Natural killer cell (primary cell): ENCODE results near the gene CDK5. TPM values are rescaled to one million over a fixed set of nuclear protein-coding genes. Genes with fewer than 3 reads are reported as not detected.
A peak's percentile ranks its signal among the peaks of the same experiment; 100 is the strongest.

Experiments used
- ATAC-seq, 3 donors: fragments of 150-1000 bp in 2 of 3; fragments of 200-7000 bp in 1 of 3; cut with Tn5 transposase; 1 replicate in 1 of 3; 2 replicates in 2 of 3; pipeline ENCODE4 v1.10.0; 2021; ENCODE audit warnings: mild to moderate bottlenecking in 2 of 3, moderate library complexity in 2 of 3
- DNase-seq, 2 donors: peaks; one replicate each; pipeline versions ENCODE4 v3.0.0 to v3.0.0-alpha.2; 2013 to 2021; ENCODE audit warnings: mixed read lengths in 1 of 2
- H3K27ac ChIP-seq: one replicate; pipeline ENCODE4 v1.5.1; 2013; ENCODE audit warnings: mild to moderate bottlenecking, low read length
- H3K27me3 ChIP-seq: one replicate; pipeline ENCODE4 v1.6.1; 2013; ENCODE audit warnings: low read length; ENCODE audit not compliant: control insufficient read depth, insufficient read depth
- H3K36me3 ChIP-seq: one replicate; pipeline ENCODE4 v1.6.1; 2013; ENCODE audit warnings: low read length; ENCODE audit not compliant: control insufficient read depth, insufficient read depth
- H3K4me1 ChIP-seq: one replicate; pipeline ENCODE4 v1.6.1; 2013; ENCODE audit warnings: low read length; ENCODE audit not compliant: control insufficient read depth, insufficient read depth
- H3K4me3 ChIP-seq: one replicate; pipeline ENCODE4 v1.5.1; 2013; ENCODE audit warnings: low read length
- H3K9me3 ChIP-seq: one replicate; pipeline ENCODE4 v1.6.1; 2013; ENCODE audit warnings: low read length; ENCODE audit not compliant: control insufficient read depth, insufficient read depth
- H3K27ac Mint-ChIP-seq, 2 donors: one replicate each; pipeline ENCODE4 v1.8.0; 2022; ENCODE audit warnings: mild to moderate bottlenecking in 2 of 2, mixed read lengths in 2 of 2, moderate library complexity in 1 of 2
- H3K27me3 Mint-ChIP-seq, 2 donors: one replicate each; pipeline ENCODE4 v1.8.0; 2022; ENCODE audit warnings: low read depth in 2 of 2, mixed read lengths in 2 of 2
- H3K36me3 Mint-ChIP-seq: one replicate; pipeline ENCODE4 v1.8.0; 2022; ENCODE audit warnings: mixed read lengths
- H3K4me1 Mint-ChIP-seq, 2 donors: one replicate each; pipeline ENCODE4 v1.8.0; 2022; ENCODE audit warnings: mixed read lengths in 2 of 2
- H3K4me3 Mint-ChIP-seq: one replicate; pipeline ENCODE4 v1.8.0; 2022; ENCODE audit warnings: mild to moderate bottlenecking, moderate library complexity, mixed read lengths
- H3K9me3 Mint-ChIP-seq, 2 donors: one replicate each; pipeline ENCODE4 v1.8.0; 2022; ENCODE audit warnings: mixed read lengths in 2 of 2
- WGBS: methylation state at CpG from one replicate; pipeline ENCODE4 v1.1.7; 2013; ENCODE audit warnings: missing lambda C conversion rate; ENCODE audit not compliant: insufficient coverage; 5-methylcytosine and 5-hydroxymethylcytosine counted together
- intact Hi-C: fragments of 100-400 bp; cut with micrococcal nuclease; formaldehyde crosslinking; loops from one replicate; pipeline ENCODE4 v1.14.2; 2022
- total RNA-seq, 4 donors: library from RNA; stranded (reverse); fragments of 120-200 nt in 1 of 4; gene quantifications; one replicate each; pipeline versions ENCODE4 v1.2.3 to v1.2.4, GENCODE V29; 2013 to 2022
- TF ChIP-seq, protein P1 (sequence below): fragments of 200-600 bp; IDR thresholded peaks from one replicate; pipeline ENCODE4 v1.8.0; 2022; ENCODE audit warnings: antibody characterized with exemption

CDK5 gene
- total RNA-seq, 3 donors from 2014 or later (not counting 1 experiment from before 2014, with no cell fraction given), result 6.2 to 8.0 (median 6.6) TPM

DNA sequence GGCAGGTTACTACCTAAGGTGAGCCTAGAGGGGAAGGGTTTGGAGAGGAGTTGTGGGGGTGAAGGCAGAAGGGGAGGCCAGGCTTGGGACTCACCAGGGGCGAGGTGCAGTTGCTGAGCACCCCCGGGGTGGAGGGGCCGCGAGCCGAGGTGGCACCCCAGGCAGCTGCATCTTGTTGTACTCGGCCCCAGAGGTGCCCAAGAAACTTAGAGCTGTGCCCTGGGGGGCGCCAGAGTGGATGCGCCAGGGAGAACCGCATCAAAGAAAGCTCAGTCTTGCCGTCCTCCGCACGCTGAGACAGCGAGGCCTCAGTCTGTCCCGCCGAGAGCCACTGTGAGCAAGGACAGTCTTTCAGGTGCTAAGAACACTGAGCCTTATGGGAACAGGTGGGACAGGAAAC is 40.8 kb downstream of the CDK5 start:
- H3K4me3 ChIP-seq, result no peak overlapping the region
- ATAC-seq (no peak), DNase-seq (peak in 1 of 2 donors; percentile 46)
- TF ChIP-seq, protein P1, sequence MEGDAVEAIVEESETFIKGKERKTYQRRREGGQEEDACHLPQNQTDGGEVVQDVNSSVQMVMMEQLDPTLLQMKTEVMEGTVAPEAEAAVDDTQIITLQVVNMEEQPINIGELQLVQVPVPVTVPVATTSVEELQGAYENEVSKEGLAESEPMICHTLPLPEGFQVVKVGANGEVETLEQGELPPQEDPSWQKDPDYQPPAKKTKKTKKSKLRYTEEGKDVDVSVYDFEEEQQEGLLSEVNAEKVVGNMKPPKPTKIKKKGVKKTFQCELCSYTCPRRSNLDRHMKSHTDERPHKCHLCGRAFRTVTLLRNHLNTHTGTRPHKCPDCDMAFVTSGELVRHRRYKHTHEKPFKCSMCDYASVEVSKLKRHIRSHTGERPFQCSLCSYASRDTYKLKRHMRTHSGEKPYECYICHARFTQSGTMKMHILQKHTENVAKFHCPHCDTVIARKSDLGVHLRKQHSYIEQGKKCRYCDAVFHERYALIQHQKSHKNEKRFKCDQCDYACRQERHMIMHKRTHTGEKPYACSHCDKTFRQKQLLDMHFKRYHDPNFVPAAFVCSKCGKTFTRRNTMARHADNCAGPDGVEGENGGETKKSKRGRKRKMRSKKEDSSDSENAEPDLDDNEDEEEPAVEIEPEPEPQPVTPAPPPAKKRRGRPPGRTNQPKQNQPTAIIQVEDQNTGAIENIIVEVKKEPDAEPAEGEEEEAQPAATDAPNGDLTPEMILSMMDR, result no peak
- no peak overlapping the region for H3K27ac Mint-ChIP-seq
- H3K9me3 ChIP-seq, result no peaks in the 10 kb centered on the region
- peaks cover 0 to 42% of the 10 kb centered on the region in 2 donors for H3K27me3 Mint-ChIP-seq
- no peaks in the 10 kb centered on the region for H3K36me3 Mint-ChIP-seq
- no peaks in the 10 kb centered on the region for H3K36me3 ChIP-seq
- no peak overlapping the region for H3K27ac ChIP-seq
- no peaks in the 10 kb centered on the region for H3K9me3 Mint-ChIP-seq
- no peak overlapping the region for H3K4me3 Mint-ChIP-seq
- intact Hi-C loops, result loop anchor here (5.0 to 10.0 kb wide), 2 partner anchors 55 to 352 kb away; no protein-coding TSS in a partner anchor
- H3K27me3 ChIP-seq, result peaks cover 19% of the 10 kb centered on the region
- 87% methylated on average over 15 of the region's 15 CpGs for WGBS
- H3K4me1 Mint-ChIP-seq, result peaks cover 48 to 65% of the 10 kb centered on the region in 2 donors
- peaks cover 56% of the 10 kb centered on the region for H3K4me1 ChIP-seq

DNA sequence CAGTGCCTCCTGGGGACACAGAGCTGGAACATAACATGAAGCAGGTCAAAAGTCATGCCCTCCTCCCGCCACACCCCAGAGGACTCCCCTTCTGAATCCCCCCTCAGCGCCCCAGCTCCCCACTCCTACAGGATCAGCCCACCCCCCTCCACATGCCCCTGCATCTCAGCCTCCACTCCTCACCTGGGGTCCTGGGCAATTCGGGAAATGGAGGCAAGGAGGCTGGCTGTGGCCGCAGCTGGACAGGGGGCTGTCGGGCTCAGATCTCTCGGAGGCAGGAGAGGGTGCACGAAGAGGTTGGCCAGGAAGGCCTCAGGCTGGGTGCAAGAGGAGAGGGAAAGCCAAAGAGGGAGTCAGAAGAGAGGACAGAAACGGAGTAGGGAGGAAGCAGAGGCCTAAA is 41.2 kb downstream of the CDK5 start:
- H3K9me3 Mint-ChIP-seq, result no peaks in the 10 kb centered on the region
- Histone ChIP-seq H3K9me3 (no peaks in the 10 kb centered on the region), H3K36me3 (no peaks in the 10 kb centered on the region), H3K27me3 (peaks cover 19% of the 10 kb centered on the region), H3K27ac (no peak overlapping the region), H3K4me1 (peaks cover 59% of the 10 kb centered on the region), H3K4me3 (no peak overlapping the region)
- TF ChIP-seq, protein P1, result no peak
- H3K27ac Mint-ChIP-seq, result peak overlapping the region in 1 of 2 donors; percentile 95
- peaks cover 0 to 42% of the 10 kb centered on the region in 2 donors for H3K27me3 Mint-ChIP-seq
- no peaks in the 10 kb centered on the region for H3K36me3 Mint-ChIP-seq
- H3K4me3 Mint-ChIP-seq, result no peak overlapping the region
- no peak for DNase-seq
- peaks cover 52 to 69% of the 10 kb centered on the region in 2 donors for H3K4me1 Mint-ChIP-seq
- intact Hi-C loops, result loop anchor here (5.0 to 10.0 kb wide), 2 partner anchors 54 to 352 kb away; no protein-coding TSS in a partner anchor
- no peak for ATAC-seq
- WGBS, result 85% methylated on average over 8 of the region's 8 CpGs

DNA sequence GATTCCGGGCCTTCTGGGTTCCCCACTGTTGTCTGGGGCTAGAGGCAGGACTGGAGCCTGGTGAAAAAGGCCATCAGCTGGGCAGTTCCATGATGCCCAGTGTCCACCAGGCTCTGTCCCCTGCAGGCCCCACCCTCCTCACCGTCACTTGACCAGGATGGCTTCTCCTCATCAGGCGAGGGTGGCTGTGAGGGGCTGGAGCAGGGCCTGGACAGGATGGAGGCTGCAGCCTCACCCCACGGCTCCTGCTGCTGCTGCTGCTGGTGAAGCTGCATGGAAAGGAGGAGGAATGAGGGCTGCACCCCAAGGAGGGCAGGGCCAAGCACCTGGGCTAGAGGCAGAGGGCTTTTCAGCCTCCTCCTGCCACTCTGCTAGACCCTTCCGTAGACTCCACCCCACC is 41.7 kb downstream of the CDK5 start:
- Histone ChIP-seq H3K4me1 (peaks cover 65% of the 10 kb centered on the region), H3K9me3 (no peaks in the 10 kb centered on the region), H3K36me3 (no peaks in the 10 kb centered on the region), H3K27ac (no peak overlapping the region), H3K27me3 (peaks cover 19% of the 10 kb centered on the region), H3K4me3 (no peak overlapping the region)
- TF ChIP-seq, protein P1, result no peak
- Mint-ChIP-seq H3K27me3 (peaks cover 0 to 37% of the 10 kb centered on the region in 2 donors), H3K36me3 (no peaks in the 10 kb centered on the region), H3K27ac (peak overlapping the region in 1 of 2 donors; percentile 95), H3K4me3 (no peak overlapping the region), H3K9me3 (no peaks in the 10 kb centered on the region), H3K4me1 (peaks cover 55 to 72% of the 10 kb centered on the region in 2 donors)
- ATAC-seq (no peak), DNase-seq (no peak)
- whole genome bisulfite sequencing, result 93% methylated on average over 5 of the region's 5 CpGs
- intact Hi-C loops, result loop anchor here (5.0 to 10.0 kb wide), 2 partner anchors 54 to 351 kb away; no protein-coding TSS in a partner anchor

DNA sequence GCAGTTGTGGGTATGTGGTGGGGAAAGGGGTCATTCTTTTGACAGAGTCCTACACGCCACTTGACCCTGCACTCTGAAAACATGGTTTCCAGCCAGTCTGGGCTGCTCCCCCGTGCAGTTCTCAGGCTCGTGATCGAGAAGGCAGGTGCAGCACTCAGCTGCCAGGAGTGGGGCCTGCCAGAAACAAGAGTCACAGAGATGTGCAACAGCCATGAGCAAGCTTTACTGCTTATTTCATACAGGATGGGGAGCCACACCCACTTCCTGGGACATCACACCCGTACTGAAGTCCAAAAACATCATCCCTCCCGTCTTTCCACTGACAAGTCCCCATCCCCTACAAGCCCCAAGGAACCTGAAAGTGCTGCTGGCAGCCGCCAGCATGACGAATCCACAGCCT is 42.7 kb downstream of the CDK5 start:
- Histone ChIP-seq H3K9me3 (no peaks in the 10 kb centered on the region), H3K27ac (no peak overlapping the region), H3K4me1 (peaks cover 75% of the 10 kb centered on the region), H3K27me3 (peaks cover 10% of the 10 kb centered on the region), H3K4me3 (no peak overlapping the region), H3K36me3 (no peaks in the 10 kb centered on the region)
- H3K4me3 Mint-ChIP-seq, result peak overlapping the region; percentile 63
- H3K36me3 Mint-ChIP-seq, result no peaks in the 10 kb centered on the region
- ATAC-seq (no peak), DNase-seq (peak in 1 of 2 donors; percentile 62)
- TF ChIP-seq, protein P1, result no peak
- H3K4me1 Mint-ChIP-seq, result peaks cover 63 to 83% of the 10 kb centered on the region in 2 donors
- 78% methylated on average over 8 of the region's 8 CpGs for WGBS
- intact Hi-C loops, result loop anchor here (5.0 to 10.0 kb wide), 3 partner anchors 38 to 350 kb away; partner anchors contain the start of gene KCNH2
- peaks cover 0 to 27% of the 10 kb centered on the region in 2 donors for H3K27me3 Mint-ChIP-seq
- H3K9me3 Mint-ChIP-seq, result no peaks in the 10 kb centered on the region
- peak overlapping the region; percentile 94 to 95 for H3K27ac Mint-ChIP-seq
